Vagina (tissue), 2 donors: Measurements from ENCODE around the gene OSBPL8. TPM values are rescaled to one million over a fixed set of nuclear protein-coding genes. Genes with fewer than 3 reads are reported as not detected.

Source experiments
- DNase-seq, 2 donors: peaks; one replicate each; pipeline ENCODE4 v3.0.0-alpha.2; 2017; ENCODE audit errors: extremely low spot score in 2 of 2
- H3K27ac ChIP-seq: fragments of 200-600 bp; sonication (generic); one replicate; pipeline ENCODE4 v1.5.1; 2019
- H3K27me3 ChIP-seq: fragments of 200-600 bp; sonication (generic); one replicate; pipeline ENCODE4 v1.5.1; 2019
- H3K36me3 ChIP-seq, 2 donors: fragments of 200-600 bp; sonication (generic); one replicate each; pipeline ENCODE4 v1.5.1; 2017 to 2019
- H3K4me1 ChIP-seq: fragments of 200-600 bp; sonication (generic); one replicate; pipeline ENCODE4 v1.5.1; 2019
- H3K4me3 ChIP-seq, 2 donors: fragments of 200-600 bp; sonication (generic); 1 replicate in 1 of 2; 2 replicates in 1 of 2; pipeline ENCODE4 v1.5.1; 2016 to 2019
- H3K9me3 ChIP-seq: fragments of 200-600 bp; sonication (generic); one replicate; pipeline ENCODE4 v1.5.1; 2019
- CTCF ChIP-seq, 3 experiments: fragments of 450-650 bp in 2 of 3; fragments of 200-600 bp in 1 of 3; sonication (generic) in 1 of 3; IDR thresholded peaks; one replicate each; pipeline ENCODE4 v1.5.1; 2017 to 2019; ENCODE audit warnings: antibody characterized with exemption in 3 of 3, mild to moderate bottlenecking in 2 of 3, moderate library complexity in 2 of 3
- POLR2A ChIP-seq, 2 donors: fragments of 450-650 bp; IDR thresholded peaks; one replicate each; pipeline ENCODE4 v1.6.1; 2017; ENCODE audit warnings: antibody characterized with exemption in 2 of 2, mild to moderate bottlenecking in 2 of 2, moderate library complexity in 2 of 2
- POLR2AphosphoS5 ChIP-seq, 2 donors: sonication (generic); formaldehyde crosslinking; IDR thresholded peaks; one replicate each; pipeline ENCODE4 v1.9.0; 2017; ENCODE audit warnings: antibody characterized with exemption in 2 of 2, mild to moderate bottlenecking in 2 of 2, low read depth in 1 of 2; ENCODE audit not compliant: insufficient read depth in 1 of 2
- intact Hi-C: fragments of 100-400 bp; cut with DNase I; formaldehyde crosslinking; loops from one replicate; pipeline ENCODE4 v1.15.1; 2023
- total RNA-seq: library from RNA; depleted of rRNA; stranded (reverse); fragments of >200 nt; gene quantifications from one replicate; pipeline ENCODE4 v1.2.3, GENCODE V29; 2016

OSBPL8 gene
- total RNA-seq, 1 donor from 2014 or later: 66.5 TPM

- DNase-seq: no peak
- H3K9me3 ChIP-seq: no peaks in the 10 kb centered on the region
- H3K4me1 ChIP-seq: peaks cover 20% of the 10 kb centered on the region
- no peaks in the 10 kb centered on the region for H3K27me3 ChIP-seq
- intact Hi-C loops: no loop called here
- TF ChIP-seq POLR2AphosphoS5 (IDR thresholded peaks at IDR 0.05; ENCODE audit: insufficient read depth in 1 of 2, low read depth in 1 of 2): no peak
- TF ChIP-seq CTCF (IDR thresholded peaks at IDR 0.05): no peak
- no peak for TF ChIP-seq POLR2A (IDR thresholded peaks at IDR 0.05)
- H3K4me3 ChIP-seq: no peak overlapping the region
- H3K36me3 ChIP-seq: no peaks in the 10 kb centered on the region
- no peak overlapping the region for H3K27ac ChIP-seq
Measured at GRCh38 chr12:76345569-76345968, 214.0 kb downstream of the OSBPL8 start.

- H3K4me3 ChIP-seq: no peak overlapping the region
- no peaks in the 10 kb centered on the region for H3K36me3 ChIP-seq
- no peak overlapping the region for H3K27ac ChIP-seq
- intact Hi-C loops: no loop called here
- TF ChIP-seq CTCF (IDR thresholded peaks at IDR 0.05) (no peak), POLR2AphosphoS5 (IDR thresholded peaks at IDR 0.05; ENCODE audit: insufficient read depth in 1 of 2, low read depth in 1 of 2) (no peak), POLR2A (IDR thresholded peaks at IDR 0.05) (no peak)
- no peak for DNase-seq
- no peaks in the 10 kb centered on the region for H3K9me3 ChIP-seq
- peaks cover 15% of the 10 kb centered on the region for H3K4me1 ChIP-seq
- no peaks in the 10 kb centered on the region for H3K27me3 ChIP-seq
Measured at GRCh38 chr12:76341436-76342030, 218.0 kb downstream of the OSBPL8 start.

- no peaks in the 10 kb centered on the region for H3K27me3 ChIP-seq
- no peak for TF ChIP-seq POLR2AphosphoS5 (IDR thresholded peaks at IDR 0.05; ENCODE audit: insufficient read depth in 1 of 2, low read depth in 1 of 2)
- no peak for TF ChIP-seq POLR2A (IDR thresholded peaks at IDR 0.05)
- TF ChIP-seq CTCF (IDR thresholded peaks at IDR 0.05): no peak
- H3K27ac ChIP-seq: no peak overlapping the region
Measured at GRCh38 chr12:76340680-76341435, 218.7 kb downstream of the OSBPL8 start.

GRCh38 chr12:76337583-76337982, 222.0 kb downstream of the OSBPL8 start:
- TF ChIP-seq CTCF (IDR thresholded peaks at IDR 0.05): no peak
- intact Hi-C loops: no loop called here
- no peak overlapping the region for H3K4me3 ChIP-seq
- no peaks in the 10 kb centered on the region for H3K9me3 ChIP-seq
- no peaks in the 10 kb centered on the region for H3K36me3 ChIP-seq
- H3K27ac ChIP-seq: no peak overlapping the region
- no peaks in the 10 kb centered on the region for H3K4me1 ChIP-seq
- no peak for DNase-seq
- H3K27me3 ChIP-seq: no peaks in the 10 kb centered on the region

More at GRCh38 chr12:76340680-76341435, 218.7 kb downstream of the OSBPL8 start:
- no peaks in the 10 kb centered on the region for H3K36me3 ChIP-seq
- no peak for DNase-seq
- no peaks in the 10 kb centered on the region for H3K9me3 ChIP-seq
- no peak overlapping the region for H3K4me3 ChIP-seq
- peaks cover 8% of the 10 kb centered on the region for H3K4me1 ChIP-seq
- intact Hi-C loops: no loop called here

GRCh38 chr12:76332606-76333005, 227.0 kb downstream of the OSBPL8 start:
- H3K4me1 ChIP-seq: no peaks in the 10 kb centered on the region
- intact Hi-C loops: no loop called here
- TF ChIP-seq POLR2AphosphoS5 (IDR thresholded peaks at IDR 0.05; ENCODE audit: insufficient read depth in 1 of 2, low read depth in 1 of 2): no peak
- no peak overlapping the region for H3K4me3 ChIP-seq
- no peaks in the 10 kb centered on the region for H3K9me3 ChIP-seq
- no peaks in the 10 kb centered on the region for H3K36me3 ChIP-seq
- DNase-seq: no peak
- no peaks in the 10 kb centered on the region for H3K27me3 ChIP-seq
- H3K27ac ChIP-seq: no peak overlapping the region
